Endothelial cell of umbilical vein (primary cell): ENCODE measurements around the gene TUBG2. TPM values are rescaled to one million over a fixed set of nuclear protein-coding genes. Genes with fewer than 3 reads are reported as not detected.

Source experiments
- BruUV-seq: library from RNA; stranded (reverse); fragments of 400-500 nt; replicated peaks from 2 replicates; lab custom pipeline; 2021; lab: Mats Ljungman, UMichigan
- CTCF ChIA-PET: fragments of 300-600, 350-600 bp; sonication (Branson Sonifier 250); formaldehyde crosslinking; loops from one replicate; lab custom pipeline; 2021; ENCODE audit warnings: antibody characterized with exemption, inconsistent platforms; lab: Charles Lee
- POLR2A ChIA-PET: fragments of 300-600, 350-600 bp; sonication (Branson Sonifier 250); formaldehyde crosslinking; loops from one replicate; lab custom pipeline; 2021; ENCODE audit warnings: antibody characterized with exemption, inconsistent platforms; lab: Charles Lee
- DNase-seq: peaks from one replicate; pipeline ENCODE4 v3.0.0-alpha.2; 2011; ENCODE audit warnings: low read depth, low spot score
- FAIRE-seq: peaks from 2 replicates; lab custom pipeline; 2011; peaks lifted over from hg19 to GRCh38; lab: Jason Lieb, UNC
- H2AFZ ChIP-seq: 2 replicates; pipeline ENCODE4 v1.6.0; 2012; ENCODE audit warnings: low read depth, low read length, control low read depth, inconsistent platforms
- H3K27ac ChIP-seq: 2 replicates; pipeline ENCODE4 v1.5.1; 2011; ENCODE audit warnings: low read depth, mild to moderate bottlenecking, control low read depth, low read length, moderate library complexity; ENCODE audit not compliant: insufficient read depth
- H3K27me3 ChIP-seq, 2 experiments: 2 replicates each; pipeline versions ENCODE4 v1.6.0 to v1.6.1; 2011; ENCODE audit warnings: low read length in 2 of 2, mixed read lengths in 1 of 2; ENCODE audit not compliant: control insufficient read depth in 2 of 2, insufficient read depth in 2 of 2
- H3K36me3 ChIP-seq, 2 experiments: 2 replicates in 1 of 2; 3 replicates in 1 of 2; pipeline ENCODE4 v1.5.1; 2011; ENCODE audit warnings: low read length in 2 of 2, mild to moderate bottlenecking in 1 of 2, moderate library complexity in 1 of 2; ENCODE audit not compliant: control insufficient read depth in 2 of 2, insufficient read depth in 2 of 2; ENCODE audit errors: extremely low read depth in 1 of 2
- H3K4me1 ChIP-seq: 3 replicates; pipeline ENCODE4 v1.5.1; 2011; ENCODE audit warnings: mild to moderate bottlenecking, low read length; ENCODE audit not compliant: control insufficient read depth, insufficient read depth; ENCODE audit errors: extremely low read depth
- H3K4me2 ChIP-seq: 2 replicates; pipeline ENCODE4 v1.6.1; 2011; ENCODE audit warnings: low read length, control low read depth, mixed read lengths; ENCODE audit not compliant: insufficient read depth
- H3K4me3 ChIP-seq, 3 experiments: fragments of 200-600 bp in 1 of 3; sonication (generic), shearing (Covaris generic) in 1 of 3; replicated peaks in 1 of 3; 2 replicates each; pipeline ENCODE4 v1.5.1; 2011 to 2016; ENCODE audit warnings: control low read depth in 3 of 3, low read length in 3 of 3, mild to moderate bottlenecking in 2 of 3, inconsistent platforms in 1 of 3, low read depth in 1 of 3, moderate library complexity in 1 of 3; ENCODE audit not compliant: insufficient read depth in 1 of 3
- H3K79me2 ChIP-seq: 2 replicates; pipeline ENCODE4 v1.6.0; 2012; ENCODE audit warnings: low read length, inconsistent platforms; ENCODE audit not compliant: control insufficient read depth, insufficient read depth
- H3K9ac ChIP-seq: replicated peaks from 2 replicates; pipeline ENCODE3; 2011; ENCODE audit warnings: low read length, control low read depth; ENCODE audit not compliant: insufficient read depth; ENCODE audit errors: extremely low read depth
- H3K9me1 ChIP-seq: replicated peaks from 3 replicates; pipeline ENCODE4 v1.6.0; 2011; ENCODE audit warnings: mild to moderate bottlenecking, low read length; ENCODE audit not compliant: control insufficient read depth, insufficient read depth; ENCODE audit errors: extremely low read depth
- H3K9me3 ChIP-seq: replicated peaks from 2 replicates; pipeline ENCODE4 v1.5.1; 2012; ENCODE audit warnings: low read length, inconsistent platforms; ENCODE audit not compliant: control insufficient read depth, insufficient read depth
- H4K20me1 ChIP-seq: replicated peaks from 2 replicates; pipeline ENCODE3; 2011; ENCODE audit warnings: mild to moderate bottlenecking, low read length; ENCODE audit not compliant: control insufficient read depth, insufficient read depth; ENCODE audit errors: extremely low read depth
- EZH2 ChIP-seq: IDR thresholded peaks from 2 replicates; pipeline ENCODE4 v1.6.1; 2012; ENCODE audit warnings: borderline replicate concordance, low read depth, mild to moderate bottlenecking, moderate library complexity, low read length, inconsistent platforms; ENCODE audit not compliant: severe bottlenecking
- FOS ChIP-seq: IDR thresholded peaks from 2 replicates; pipeline ENCODE4 v1.6.1; 2011; ENCODE audit warnings: mild to moderate bottlenecking, low read length, moderate library complexity, borderline replicate concordance; ENCODE audit not compliant: insufficient read depth
- GATA2 ChIP-seq: IDR thresholded peaks from 2 replicates; pipeline ENCODE4 v1.7.0; 2011; ENCODE audit warnings: low read depth, mild to moderate bottlenecking, moderate library complexity, mixed read lengths, low read length; ENCODE audit not compliant: insufficient read length, insufficient read depth
- JUN ChIP-seq: IDR thresholded peaks from 2 replicates; pipeline ENCODE4 v1.6.1; 2011; ENCODE audit warnings: borderline replicate concordance, low read depth; ENCODE audit not compliant: insufficient read length, insufficient read depth
- MYC ChIP-seq: IDR thresholded peaks from one replicate; pipeline ENCODE4 v1.6.1; 2011; ENCODE audit warnings: mild to moderate bottlenecking, low read depth, low read length
- POLR2A ChIP-seq: IDR thresholded peaks from 2 replicates; pipeline ENCODE4 v1.6.1; 2012; ENCODE audit warnings: low read depth, mild to moderate bottlenecking, control low read depth, low read length
- POLR2AphosphoS5 ChIP-seq: IDR thresholded peaks from 2 replicates; pipeline ENCODE4 v1.6.1; 2012; ENCODE audit warnings: low read depth, mild to moderate bottlenecking, control low read depth, low read length, moderate library complexity; ENCODE audit not compliant: insufficient read depth
- dilution Hi-C: fragments of 300-500 bp; cut with MboI; formaldehyde crosslinking; loops from one replicate; pipeline ENCODE4 v1.15.0; 2019; ENCODE audit warnings: low sequenced_read_pairs; ENCODE audit not compliant: extremely low pct_ligation_motif_present
- intact Hi-C: fragments of 100-400 bp; cut with micrococcal nuclease; formaldehyde crosslinking; loops from one replicate; pipeline ENCODE4 v1.10.0; 2022
- polyA plus RNA-seq, 4 experiments: library from polyadenylated mRNA; depleted of rRNA in 3 of 4; stranded (reverse) in 3 of 4; unstranded in 1 of 4; fragments of >200 nt; gene quantifications; 2 replicates each; pipeline versions ENCODE4 v1.2.1 to v1.2.3, GENCODE V29; 2011 to 2012; ENCODE audit warnings: missing spikeins in 1 of 4
- total RNA-seq: library from RNA; stranded (reverse); gene quantifications from 2 replicates; pipeline ENCODE4 v1.2.3, GENCODE V29; 2021
- TF ChIP-seq, protein P1 (sequence below): IDR thresholded peaks from 2 replicates; pipeline ENCODE4 v1.6.1; 2011; ENCODE audit not compliant: insufficient read depth, insufficient read length
- TF ChIP-seq, protein P2 (sequence below), 2 donors: IDR thresholded peaks; 1 replicate in 1 of 2; 2 replicates in 1 of 2; pipeline ENCODE4 v1.5.1; 2011; ENCODE audit warnings: low read length in 2 of 2, mild to moderate bottlenecking in 2 of 2, moderate library complexity in 2 of 2, control low read depth in 1 of 2, inconsistent platforms in 1 of 2, low read depth in 1 of 2; ENCODE audit not compliant: insufficient read depth in 1 of 2; ENCODE audit errors: extremely low read depth in 1 of 2

Gene TUBG2
- total and polyA plus RNA-seq, 2 donors (not counting 3 experiments of a cell fraction or from before 2014, with no cell fraction given) = 13.2 to 17.7 TPM

DNA sequence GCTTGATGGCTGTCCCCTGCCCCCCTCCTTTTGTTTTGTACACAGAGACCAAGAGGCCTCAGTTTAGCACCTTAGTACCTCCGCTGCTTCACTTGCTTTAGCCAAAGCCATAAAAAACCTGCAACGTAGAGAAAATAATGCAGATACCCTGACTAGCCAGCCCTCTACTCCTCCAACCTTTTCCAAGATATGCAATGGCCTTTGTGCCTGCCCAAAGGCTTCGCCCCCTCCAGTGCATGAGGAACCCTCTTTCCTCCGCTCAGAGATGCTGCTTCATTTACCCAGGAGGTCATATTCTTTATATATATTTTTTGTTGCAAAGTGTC lies 40.3 kb downstream of the TUBG2 start:
- Histone ChIP-seq H3K4me2 (no peak overlapping the region), H3K27me3 (no peaks in the 10 kb centered on the region), H3K9me3 (no peaks in the 10 kb centered on the region), H3K27ac (no peak overlapping the region), H3K4me3 (no peak overlapping the region), H3K4me1 (no peaks in the 10 kb centered on the region), H3K9ac (no peak overlapping the region), H3K9me1 (no peaks in the 10 kb centered on the region), H4K20me1 (no peaks in the 10 kb centered on the region), H2AFZ (no peak overlapping the region), H3K79me2 (no peaks in the 10 kb centered on the region), H3K36me3 (peaks cover 7 to 24% of the 10 kb centered on the region in 2 experiments)
- FAIRE-seq (no peak), DNase-seq (no peak)
- dilution Hi-C loops = no loop called here
- POLR2A ChIA-PET = interaction anchor here (0.7 kb wide), 1 partner anchor 82 kb away, joined by 3 read pairs; no protein-coding TSS in a partner anchor
- intact Hi-C loops = no loop called here
- CTCF ChIA-PET = interaction anchor here (0.6 to 3.1 kb wide), 3 partner anchors 18 to 121 kb away, joined by 3 to 19 read pairs (median 4); no protein-coding TSS in a partner anchor
- no TSS peak for BruUV-seq
- TF ChIP-seq MYC (no peak), GATA2 (no peak), JUN (no peak), EZH2 (no peak), POLR2AphosphoS5 (no peak), FOS (no peak), POLR2A (no peak)
- TF ChIP-seq, protein P1, sequence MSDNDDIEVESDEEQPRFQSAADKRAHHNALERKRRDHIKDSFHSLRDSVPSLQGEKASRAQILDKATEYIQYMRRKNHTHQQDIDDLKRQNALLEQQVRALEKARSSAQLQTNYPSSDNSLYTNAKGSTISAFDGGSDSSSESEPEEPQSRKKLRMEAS = no peak
- TF ChIP-seq, protein P2, sequence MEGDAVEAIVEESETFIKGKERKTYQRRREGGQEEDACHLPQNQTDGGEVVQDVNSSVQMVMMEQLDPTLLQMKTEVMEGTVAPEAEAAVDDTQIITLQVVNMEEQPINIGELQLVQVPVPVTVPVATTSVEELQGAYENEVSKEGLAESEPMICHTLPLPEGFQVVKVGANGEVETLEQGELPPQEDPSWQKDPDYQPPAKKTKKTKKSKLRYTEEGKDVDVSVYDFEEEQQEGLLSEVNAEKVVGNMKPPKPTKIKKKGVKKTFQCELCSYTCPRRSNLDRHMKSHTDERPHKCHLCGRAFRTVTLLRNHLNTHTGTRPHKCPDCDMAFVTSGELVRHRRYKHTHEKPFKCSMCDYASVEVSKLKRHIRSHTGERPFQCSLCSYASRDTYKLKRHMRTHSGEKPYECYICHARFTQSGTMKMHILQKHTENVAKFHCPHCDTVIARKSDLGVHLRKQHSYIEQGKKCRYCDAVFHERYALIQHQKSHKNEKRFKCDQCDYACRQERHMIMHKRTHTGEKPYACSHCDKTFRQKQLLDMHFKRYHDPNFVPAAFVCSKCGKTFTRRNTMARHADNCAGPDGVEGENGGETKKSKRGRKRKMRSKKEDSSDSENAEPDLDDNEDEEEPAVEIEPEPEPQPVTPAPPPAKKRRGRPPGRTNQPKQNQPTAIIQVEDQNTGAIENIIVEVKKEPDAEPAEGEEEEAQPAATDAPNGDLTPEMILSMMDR (IDR thresholded peaks at IDR 0.05; ENCODE audit: extremely low read depth in 1 of 2, insufficient read depth in 1 of 2, low read depth in 1 of 2, low read length in 2 of 2) = no peak
